C4-2B (cell line): ENCODE measurements around the gene SNRNP25.

ENCODE experiments used
- ZFX ChIP-seq: fragments of 450-650 bp; IDR thresholded peaks from 2 replicates; pipeline ENCODE4 v1.6.1; 2017
- TF ChIP-seq, protein P1 (sequence below): fragments of 450-650 bp; conservative IDR thresholded peaks from 2 replicates; pipeline ENCODE4 v1.5.1; 2017; ENCODE audit warnings: mild to moderate bottlenecking

GRCh38 chr16:74051-74746 is 20.6 kb downstream of the SNRNP25 start:
- TF ChIP-seq, protein P1, sequence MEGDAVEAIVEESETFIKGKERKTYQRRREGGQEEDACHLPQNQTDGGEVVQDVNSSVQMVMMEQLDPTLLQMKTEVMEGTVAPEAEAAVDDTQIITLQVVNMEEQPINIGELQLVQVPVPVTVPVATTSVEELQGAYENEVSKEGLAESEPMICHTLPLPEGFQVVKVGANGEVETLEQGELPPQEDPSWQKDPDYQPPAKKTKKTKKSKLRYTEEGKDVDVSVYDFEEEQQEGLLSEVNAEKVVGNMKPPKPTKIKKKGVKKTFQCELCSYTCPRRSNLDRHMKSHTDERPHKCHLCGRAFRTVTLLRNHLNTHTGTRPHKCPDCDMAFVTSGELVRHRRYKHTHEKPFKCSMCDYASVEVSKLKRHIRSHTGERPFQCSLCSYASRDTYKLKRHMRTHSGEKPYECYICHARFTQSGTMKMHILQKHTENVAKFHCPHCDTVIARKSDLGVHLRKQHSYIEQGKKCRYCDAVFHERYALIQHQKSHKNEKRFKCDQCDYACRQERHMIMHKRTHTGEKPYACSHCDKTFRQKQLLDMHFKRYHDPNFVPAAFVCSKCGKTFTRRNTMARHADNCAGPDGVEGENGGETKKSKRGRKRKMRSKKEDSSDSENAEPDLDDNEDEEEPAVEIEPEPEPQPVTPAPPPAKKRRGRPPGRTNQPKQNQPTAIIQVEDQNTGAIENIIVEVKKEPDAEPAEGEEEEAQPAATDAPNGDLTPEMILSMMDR, result no peak
- TF ChIP-seq ZFX, result no peak
